Measurements from ENCODE around the gene RGSL1. TPM values are rescaled to one million over a fixed set of nuclear protein-coding genes. Genes with fewer than 3 reads are reported as not detected.

Gene RGSL1
- total RNA-seq, 1 experiment from 2014 or later, result not detected

- intact Hi-C loops (cut with micrococcal nuclease; ENCODE audit: unreplicated experiment), result no loop called here
- in situ Hi-C loops (cut with HindIII; ENCODE audit: low pct_unique_long_range_greater_than_20kb, low sequenced_read_pairs), result no loop called here
- Histone ChIP-seq H3K27ac (ENCODE audit: low read length) (no peak overlapping the region), H3K4me1 (ENCODE audit: control insufficient read depth, insufficient read depth, low read length) (no peaks in the 10 kb centered on the region), H3K36me3 (ENCODE audit: control insufficient read depth, insufficient read depth, low read length) (no peaks in the 10 kb centered on the region), H3K9me3 (ENCODE audit: control insufficient read depth, insufficient read depth, low read depth, low read length) (no peaks in the 10 kb centered on the region), H3K4me3 (ENCODE audit: low read depth in 2 of 2, low read length in 2 of 2) (no peak overlapping the region), H3K27me3 (ENCODE audit: control insufficient read depth, insufficient read depth, low read length) (no peaks in the 10 kb centered on the region; the same call in 1 of the 2 replicates)
- ChIA-PET POLR2A (no interaction called here), CTCF (interaction anchor here (0.6 kb wide), 1 partner anchor 338 kb away, joined by 3 read pairs; no protein-coding TSS in a partner anchor)
- no peak for DNase-seq (ENCODE audit: low read depth, low spot score)
- no peak for ATAC-seq
- BruUV-seq (replicated peaks), result no TSS peak
- TF ChIP-seq POLR2AphosphoS5 (IDR thresholded peaks at IDR 0.05; ENCODE audit: low read depth, low read length), result no peak
Observed at GRCh38 chr1:182408435-182409075, 41.4 kb upstream of the RGSL1 start.

- intact Hi-C loops (cut with micrococcal nuclease; ENCODE audit: unreplicated experiment) (no loop called here), in situ Hi-C loops (cut with HindIII; ENCODE audit: low pct_unique_long_range_greater_than_20kb, low sequenced_read_pairs) (no loop called here)
- Histone ChIP-seq H3K4me3 (ENCODE audit: low read depth in 2 of 2, low read length in 2 of 2) (no peak overlapping the region), H3K9me3 (ENCODE audit: control insufficient read depth, insufficient read depth, low read depth, low read length) (no peaks in the 10 kb centered on the region), H3K27ac (ENCODE audit: low read length) (no peak overlapping the region), H3K4me1 (ENCODE audit: control insufficient read depth, insufficient read depth, low read length) (no peaks in the 10 kb centered on the region), H3K27me3 (ENCODE audit: control insufficient read depth, insufficient read depth, low read length) (no peaks in the 10 kb centered on the region; the same call in 1 of the 2 replicates), H3K36me3 (ENCODE audit: control insufficient read depth, insufficient read depth, low read length) (no peaks in the 10 kb centered on the region)
- CTCF ChIA-PET, result no interaction called here
- DNase-seq (ENCODE audit: low read depth, low spot score) (no peak), ATAC-seq (no peak)
- no TSS peak for BruUV-seq (replicated peaks)
- no peak for TF ChIP-seq SIN3A (IDR thresholded peaks at IDR 0.05; ENCODE audit: borderline replicate concordance, insufficient read depth, low read depth, low read length)
- TF ChIP-seq CTCF (IDR thresholded peaks at IDR 0.05), result no peak
- TF ChIP-seq TCF7L2 (IDR thresholded peaks at IDR 0.05; ENCODE audit: low read depth, low read length), result no peak
- TF ChIP-seq POLR2AphosphoS5 (IDR thresholded peaks at IDR 0.05; ENCODE audit: low read depth, low read length), result no peak
- TF ChIP-seq REST (IDR thresholded peaks at IDR 0.05; ENCODE audit: insufficient read depth in 1 of 2, low read depth in 2 of 2, low read length in 1 of 2), result no peak
- POLR2A ChIA-PET, result no interaction called here
Observed at GRCh38 chr1:182410138-182410537, 39.8 kb upstream of the RGSL1 start.

- intact Hi-C loops (cut with micrococcal nuclease; ENCODE audit: unreplicated experiment) (no loop called here), in situ Hi-C loops (cut with HindIII; ENCODE audit: low pct_unique_long_range_greater_than_20kb, low sequenced_read_pairs) (no loop called here)
- POLR2A ChIA-PET, result no interaction called here
- Histone ChIP-seq H3K4me3 (ENCODE audit: low read depth in 2 of 2, low read length in 2 of 2) (no peak overlapping the region), H3K36me3 (ENCODE audit: control insufficient read depth, insufficient read depth, low read length) (no peaks in the 10 kb centered on the region), H3K9me3 (ENCODE audit: control insufficient read depth, insufficient read depth, low read depth, low read length) (no peaks in the 10 kb centered on the region), H3K27me3 (ENCODE audit: control insufficient read depth, insufficient read depth, low read length) (no peaks in the 10 kb centered on the region; the same call in 1 of the 2 replicates), H3K27ac (ENCODE audit: low read length) (no peak overlapping the region), H3K4me1 (ENCODE audit: control insufficient read depth, insufficient read depth, low read length) (no peaks in the 10 kb centered on the region)
- CTCF ChIA-PET, result no interaction called here
- no peak for DNase-seq (ENCODE audit: low read depth, low spot score)
- BruUV-seq (replicated peaks), result no TSS peak
- TF ChIP-seq SIN3A (IDR thresholded peaks at IDR 0.05; ENCODE audit: borderline replicate concordance, insufficient read depth, low read depth, low read length), result no peak
- no peak for ATAC-seq
Observed at GRCh38 chr1:182410620-182411273, 39.2 kb upstream of the RGSL1 start.

Measured in Panc1 (cell line).